HG03095 (cell line): ENCODE data around the gene PCNX2.

Source experiments
- ATAC-seq: cut with Tn5 transposase; IDR thresholded peaks from one replicate; pipeline ENCODE4 v1.9.1; 2021; ENCODE audit warnings: moderate library complexity; ENCODE audit not compliant: unreplicated experiment

PCNX2 gene

GRCh38 chr1:233315718-233316301, 20.3 kb upstream of the PCNX2 start:
- ATAC-seq = no peak

GRCh38 chr1:233313434-233314155, 18.1 kb upstream of the PCNX2 start:
- no peak for ATAC-seq

- ATAC-seq = no peak
Observed at GRCh38 chr1:233304489-233305102, 9.1 kb upstream of the PCNX2 start.

GRCh38 chr1:233300326-233300725, 4.8 kb upstream of the PCNX2 start:
- ATAC-seq = no peak

- no peak for ATAC-seq
Observed at GRCh38 chr1:233299450-233299849, 3.9 kb upstream of the PCNX2 start.

- no peak for ATAC-seq
Observed at GRCh38 chr1:233295975-233296322, 424 bp upstream of the PCNX2 start.

GRCh38 chr1:233294913-233295236, 650 bp downstream of the PCNX2 start:
- ATAC-seq = peak; percentile 53

GRCh38 chr1:233293556-233294446, 1.7 kb downstream of the PCNX2 start:
- no peak for ATAC-seq

- ATAC-seq = no peak
Observed at GRCh38 chr1:233290396-233291034, 5.0 kb downstream of the PCNX2 start.

- no peak for ATAC-seq
Observed at GRCh38 chr1:233289676-233290075, 5.8 kb downstream of the PCNX2 start.

- no peak for ATAC-seq
Observed at GRCh38 chr1:233282582-233282886, 13.0 kb downstream of the PCNX2 start.

- ATAC-seq = peak; percentile 87
Observed at GRCh38 chr1:233281711-233282581, 13.6 kb downstream of the PCNX2 start.

- ATAC-seq = no peak
Observed at GRCh38 chr1:233279971-233280370, 15.6 kb downstream of the PCNX2 start.

GRCh38 chr1:233278631-233279030, 16.9 kb downstream of the PCNX2 start:
- ATAC-seq = no peak

- no peak for ATAC-seq
Observed at GRCh38 chr1:233277637-233278606, 17.6 kb downstream of the PCNX2 start.

- no peak for ATAC-seq
Observed at GRCh38 chr1:233269656-233270055, 25.9 kb downstream of the PCNX2 start.

GRCh38 chr1:233268389-233269022, 27.0 kb downstream of the PCNX2 start:
- no peak for ATAC-seq

GRCh38 chr1:233261695-233262094, 33.8 kb downstream of the PCNX2 start:
- ATAC-seq = peak; percentile 14

GRCh38 chr1:233261206-233261605, 34.3 kb downstream of the PCNX2 start:
- peak; percentile 97 for ATAC-seq
